ENCODE measurements around the gene AMIGO1.

The AMIGO1 gene, protein sequence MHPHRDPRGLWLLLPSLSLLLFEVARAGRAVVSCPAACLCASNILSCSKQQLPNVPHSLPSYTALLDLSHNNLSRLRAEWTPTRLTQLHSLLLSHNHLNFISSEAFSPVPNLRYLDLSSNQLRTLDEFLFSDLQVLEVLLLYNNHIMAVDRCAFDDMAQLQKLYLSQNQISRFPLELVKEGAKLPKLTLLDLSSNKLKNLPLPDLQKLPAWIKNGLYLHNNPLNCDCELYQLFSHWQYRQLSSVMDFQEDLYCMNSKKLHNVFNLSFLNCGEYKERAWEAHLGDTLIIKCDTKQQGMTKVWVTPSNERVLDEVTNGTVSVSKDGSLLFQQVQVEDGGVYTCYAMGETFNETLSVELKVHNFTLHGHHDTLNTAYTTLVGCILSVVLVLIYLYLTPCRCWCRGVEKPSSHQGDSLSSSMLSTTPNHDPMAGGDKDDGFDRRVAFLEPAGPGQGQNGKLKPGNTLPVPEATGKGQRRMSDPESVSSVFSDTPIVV

DNA sequence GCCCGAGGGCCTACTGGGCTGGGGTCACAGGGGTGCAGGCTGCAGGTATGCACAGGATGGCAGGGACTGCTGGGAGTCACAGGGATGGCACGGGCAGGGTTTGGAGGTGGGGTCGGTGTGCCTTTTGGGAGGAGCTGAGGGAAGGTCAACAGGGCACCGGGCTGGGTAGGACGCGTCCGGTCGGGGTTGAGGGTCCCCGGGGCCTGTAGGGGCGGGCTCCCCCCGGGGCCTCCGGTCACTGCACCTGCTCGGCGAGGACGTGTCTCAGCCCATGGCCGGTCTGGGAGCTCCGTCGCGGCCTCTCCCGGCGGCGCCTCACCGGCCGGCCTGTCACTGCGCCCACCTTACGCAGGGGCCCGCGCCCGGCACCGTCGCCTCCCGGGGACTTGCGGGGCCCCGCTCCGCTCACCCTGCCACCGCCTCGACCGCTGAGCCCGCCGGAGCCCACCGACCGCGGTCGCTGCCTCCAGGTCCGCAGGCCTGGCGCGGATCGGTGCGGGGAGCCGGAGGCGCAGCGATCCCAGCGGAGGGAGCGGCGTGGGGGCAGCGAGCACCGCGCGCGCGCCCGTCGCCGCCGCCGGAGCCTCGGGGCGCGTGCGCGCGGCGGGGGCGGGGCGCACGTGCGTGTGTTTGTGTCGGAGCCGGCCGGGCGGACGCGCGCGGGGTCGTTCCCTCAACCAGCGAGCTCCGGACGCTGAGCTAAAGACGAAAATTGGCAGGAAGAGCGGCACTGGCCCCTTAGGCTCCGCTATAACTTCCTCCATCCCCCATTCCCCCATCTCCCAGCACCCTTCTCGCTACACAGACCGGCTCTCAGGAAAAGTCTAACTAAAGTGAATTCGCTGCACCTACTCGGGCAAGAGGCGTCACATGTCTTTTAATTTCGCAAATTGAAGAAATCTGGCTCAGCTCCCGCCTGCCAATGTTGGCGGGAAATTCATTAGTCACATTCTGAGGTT is at the start of gene AMIGO1:
Gene AMIGO1, minus strand, starts transcription at position 552 of the 959 bp plus-strand sequence. CDS start 815 bp downstream, outside the sequence.
- peak; percentile 34 to 38 for DNase-seq

DNA sequence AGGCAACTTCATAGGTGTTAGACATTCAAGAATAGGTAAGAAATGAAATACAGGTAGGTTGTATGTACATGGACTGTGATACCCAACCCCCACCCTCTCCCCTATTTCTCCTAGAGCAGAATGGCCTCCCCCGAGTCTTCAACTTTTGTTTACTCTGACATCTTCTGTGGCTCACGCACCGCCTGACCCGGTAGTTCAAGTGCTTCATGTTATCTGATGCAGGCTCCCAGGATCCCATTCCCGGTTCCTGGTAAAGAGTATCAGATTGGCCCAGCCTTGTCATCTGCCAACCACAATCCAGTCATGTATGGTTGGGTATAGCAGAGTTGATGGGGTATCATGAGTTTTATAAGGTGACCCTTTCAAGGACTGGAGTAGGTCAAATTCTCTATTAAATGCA is 48.0 kb upstream of the AMIGO1 start:
- no peak for DNase-seq

DNA sequence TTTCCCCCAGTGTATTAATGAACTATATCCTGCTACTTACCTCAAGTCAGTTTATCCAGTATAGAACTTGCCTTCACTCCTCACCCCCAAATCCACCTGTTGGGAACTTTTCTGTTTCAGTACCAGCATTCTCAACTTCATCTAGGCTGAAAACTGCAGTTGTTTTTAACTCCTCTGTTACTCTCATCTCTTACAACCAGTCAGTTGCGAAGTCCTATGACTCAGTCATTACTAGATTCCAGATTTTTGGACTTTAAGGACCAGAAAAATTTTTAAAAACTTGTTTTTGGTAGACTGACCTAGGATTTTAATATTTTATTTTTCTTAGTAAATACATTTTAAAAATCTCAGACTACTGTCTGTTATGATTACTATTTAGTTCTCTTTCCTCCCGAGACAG is 47.0 kb upstream of the AMIGO1 start:
- no peak for DNase-seq

DNA sequence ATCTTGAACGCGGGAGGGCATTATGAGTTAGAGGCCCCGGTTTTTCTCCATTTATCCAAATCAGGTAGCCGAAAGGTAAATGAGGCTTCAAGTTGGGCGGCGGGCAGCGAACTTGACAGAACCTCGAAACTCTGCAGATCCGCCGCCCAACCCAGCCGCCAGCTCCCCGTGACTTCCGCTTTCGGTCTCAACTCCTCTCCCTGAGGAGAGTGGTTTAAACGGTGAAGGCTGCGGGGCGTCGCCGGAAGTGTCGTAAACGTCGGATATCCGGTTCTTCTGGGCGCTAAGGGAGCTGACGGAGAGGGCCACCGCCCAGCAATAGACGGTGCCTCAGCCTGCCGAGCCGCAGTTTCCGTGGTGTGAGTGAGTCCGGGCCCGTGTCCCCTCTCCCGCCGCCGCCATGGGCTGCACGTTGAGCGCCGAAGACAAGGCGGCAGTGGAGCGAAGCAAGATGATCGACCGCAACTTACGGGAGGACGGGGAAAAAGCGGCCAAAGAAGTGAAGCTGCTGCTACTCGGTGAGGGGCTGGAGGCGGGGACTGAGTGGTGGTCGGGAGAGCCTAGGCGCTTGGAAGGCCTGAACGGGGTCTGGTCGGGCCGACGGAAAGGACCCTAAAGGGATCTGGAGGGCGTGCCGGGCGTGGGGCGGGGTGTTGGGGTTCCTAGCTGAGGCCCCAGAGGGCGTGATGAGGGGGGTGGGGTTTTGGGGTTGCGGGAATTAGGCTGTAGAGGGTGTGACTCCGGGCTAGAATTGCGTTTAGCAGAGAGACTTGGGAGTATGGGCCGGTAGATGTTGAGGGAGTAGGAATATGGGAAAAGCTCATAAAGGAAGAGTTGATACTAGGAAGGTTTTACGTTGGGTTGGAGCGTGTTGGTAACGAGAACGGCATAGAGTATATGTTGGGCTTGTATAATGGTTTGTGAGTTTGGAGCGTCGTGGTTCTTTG is 39.1 kb upstream of the AMIGO1 start, which contains the start of gene GNAI3:
Gene GNAI3, plus strand, starts transcription at position 295 of the 947 bp plus-strand sequence. Its CDS starts 106 bp downstream, at position 401.
- peak; percentile 90 to 93 for DNase-seq

DNA sequence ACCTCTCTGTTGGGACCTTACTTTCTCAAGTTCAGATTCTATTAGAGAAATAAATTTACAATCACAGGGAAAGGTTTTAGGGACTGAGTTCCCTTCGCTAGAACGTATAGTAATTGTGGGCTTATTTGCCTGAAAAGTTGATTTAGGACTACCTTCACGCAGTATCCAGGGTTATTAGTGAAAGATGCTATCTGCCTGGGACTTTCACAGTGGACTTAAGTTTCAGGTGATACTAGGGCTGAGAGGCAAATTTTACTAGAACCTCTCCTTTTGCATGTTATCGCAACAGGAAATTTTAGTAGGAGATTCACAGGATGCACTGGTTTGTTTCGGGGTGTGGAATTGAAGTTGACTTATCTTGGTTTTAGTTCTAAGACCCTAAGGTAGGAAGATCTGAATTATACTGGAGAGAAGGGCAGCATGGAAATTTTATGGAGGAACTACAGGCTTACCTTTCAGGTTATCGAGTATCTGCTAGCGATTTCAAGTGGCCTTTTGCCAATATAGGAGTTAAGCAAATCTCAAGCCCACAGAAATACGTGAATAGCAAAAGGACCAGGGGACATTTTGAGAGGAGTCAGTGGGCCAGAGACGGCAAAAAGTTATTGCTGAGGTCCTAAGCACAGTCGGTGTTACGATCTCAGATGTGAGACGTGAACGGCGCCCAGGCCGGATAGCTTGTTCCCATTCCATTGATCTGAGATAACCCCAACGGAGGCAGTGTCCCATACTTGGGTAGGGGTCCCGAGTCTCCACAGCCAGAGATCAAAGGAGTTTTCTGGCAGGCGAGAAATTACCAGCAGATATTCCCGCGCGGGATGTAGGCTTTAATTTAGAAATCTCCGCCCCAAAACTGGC is 38.2 kb upstream of the AMIGO1 start:
- DNase-seq, result no peak

DNA sequence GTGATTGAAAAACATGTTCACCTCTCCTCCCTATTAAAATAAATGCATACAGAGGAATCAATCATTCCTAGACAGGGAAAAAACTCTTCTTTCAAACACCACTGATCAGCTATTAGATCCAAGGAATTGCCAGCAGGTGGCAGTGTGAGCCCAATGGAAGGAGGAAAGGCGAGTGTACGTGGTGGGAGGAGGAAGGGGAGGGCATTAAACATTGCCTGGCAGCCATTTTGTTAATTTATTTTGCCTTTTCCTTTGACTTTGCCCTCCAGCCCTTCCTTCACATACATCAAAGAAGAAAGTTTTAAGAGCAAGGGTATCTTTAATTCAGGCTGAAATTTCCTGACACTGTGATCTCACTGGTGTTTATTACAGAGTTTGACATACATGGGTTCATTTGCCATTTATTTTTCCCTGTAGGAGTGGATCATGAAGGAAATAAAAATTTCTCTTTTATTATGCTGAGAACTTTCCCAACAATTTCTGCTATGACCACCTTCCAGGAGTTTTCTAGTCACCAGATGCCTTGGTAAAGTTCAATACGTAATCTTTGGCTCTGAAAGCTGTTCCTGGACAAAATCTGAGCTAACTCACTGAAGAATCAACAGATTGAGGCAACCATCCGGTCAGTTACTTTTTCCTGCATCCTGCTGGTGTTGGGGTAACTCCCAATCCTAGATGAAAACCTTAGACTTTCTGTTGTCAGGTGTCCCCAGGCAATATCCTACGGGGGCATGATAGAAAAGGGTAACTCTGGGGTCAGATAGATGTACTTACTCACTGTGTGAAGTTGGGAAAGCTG is 37.0 kb upstream of the AMIGO1 start:
- DNase-seq, result peak; percentile 75 to 80

DNA sequence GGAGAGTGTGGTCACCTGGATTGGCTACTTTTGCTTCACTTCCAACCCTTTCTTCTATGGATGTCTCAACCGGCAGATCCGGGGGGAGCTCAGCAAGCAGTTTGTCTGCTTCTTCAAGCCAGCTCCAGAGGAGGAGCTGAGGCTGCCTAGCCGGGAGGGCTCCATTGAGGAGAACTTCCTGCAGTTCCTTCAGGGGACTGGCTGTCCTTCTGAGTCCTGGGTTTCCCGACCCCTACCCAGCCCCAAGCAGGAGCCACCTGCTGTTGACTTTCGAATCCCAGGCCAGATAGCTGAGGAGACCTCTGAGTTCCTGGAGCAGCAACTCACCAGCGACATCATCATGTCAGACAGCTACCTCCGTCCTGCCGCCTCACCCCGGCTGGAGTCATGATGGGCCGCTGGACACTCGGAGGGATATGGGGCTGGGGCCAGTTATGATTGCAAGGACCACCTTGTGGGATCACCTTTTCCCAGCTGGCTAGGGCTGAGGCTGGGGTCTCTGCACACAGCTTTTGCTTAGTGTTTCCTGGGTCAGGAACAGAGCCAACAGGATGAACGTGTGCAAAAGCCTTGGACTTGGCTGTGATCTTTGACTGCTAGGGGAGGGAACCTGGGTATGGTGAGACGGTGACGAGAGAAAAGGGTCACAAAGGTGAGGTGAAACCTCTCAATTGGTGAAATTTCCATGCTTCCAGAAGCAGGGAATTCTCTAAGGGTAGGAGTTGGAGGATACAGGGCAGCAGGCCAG is 34.6 kb upstream of the AMIGO1 start:
- DNase-seq, result no peak

DNA sequence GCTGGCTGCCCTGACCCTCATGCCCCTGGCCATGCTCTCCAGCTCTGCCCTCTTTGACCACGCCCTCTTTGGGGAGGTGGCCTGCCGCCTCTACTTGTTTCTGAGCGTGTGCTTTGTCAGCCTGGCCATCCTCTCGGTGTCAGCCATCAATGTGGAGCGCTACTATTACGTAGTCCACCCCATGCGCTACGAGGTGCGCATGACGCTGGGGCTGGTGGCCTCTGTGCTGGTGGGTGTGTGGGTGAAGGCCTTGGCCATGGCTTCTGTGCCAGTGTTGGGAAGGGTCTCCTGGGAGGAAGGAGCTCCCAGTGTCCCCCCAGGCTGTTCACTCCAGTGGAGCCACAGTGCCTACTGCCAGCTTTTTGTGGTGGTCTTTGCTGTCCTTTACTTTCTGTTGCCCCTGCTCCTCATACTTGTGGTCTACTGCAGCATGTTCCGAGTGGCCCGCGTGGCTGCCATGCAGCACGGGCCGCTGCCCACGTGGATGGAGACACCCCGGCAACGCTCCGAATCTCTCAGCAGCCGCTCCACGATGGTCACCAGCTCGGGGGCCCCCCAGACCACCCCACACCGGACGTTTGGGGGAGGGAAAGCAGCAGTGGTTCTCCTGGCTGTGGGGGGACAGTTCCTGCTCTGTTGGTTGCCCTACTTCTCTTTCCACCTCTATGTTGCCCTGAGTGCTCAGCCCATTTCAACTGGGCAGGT is 33.9 kb upstream of the AMIGO1 start:
- DNase-seq, result no peak

DNA sequence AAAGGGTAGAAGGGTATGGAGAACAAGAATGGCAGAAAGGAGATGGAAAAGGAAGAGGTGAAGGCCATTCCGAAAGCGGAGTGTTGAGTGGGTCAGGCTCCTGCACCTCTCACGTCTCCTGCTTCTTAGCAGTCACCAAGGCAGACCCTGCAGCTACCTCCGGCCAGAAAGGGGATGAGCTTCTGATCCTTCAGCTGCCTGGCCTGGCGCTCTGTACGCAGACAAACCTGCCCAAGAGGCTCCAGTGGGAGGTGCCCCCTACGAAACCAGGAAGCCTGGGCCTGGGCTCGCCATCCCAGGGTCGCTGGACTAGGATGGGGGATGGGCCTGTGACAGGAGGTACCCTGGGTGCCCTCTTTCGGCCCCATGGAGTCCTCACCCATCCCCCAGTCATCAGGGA is 33.1 kb upstream of the AMIGO1 start:
- DNase-seq, result no peak

DNA sequence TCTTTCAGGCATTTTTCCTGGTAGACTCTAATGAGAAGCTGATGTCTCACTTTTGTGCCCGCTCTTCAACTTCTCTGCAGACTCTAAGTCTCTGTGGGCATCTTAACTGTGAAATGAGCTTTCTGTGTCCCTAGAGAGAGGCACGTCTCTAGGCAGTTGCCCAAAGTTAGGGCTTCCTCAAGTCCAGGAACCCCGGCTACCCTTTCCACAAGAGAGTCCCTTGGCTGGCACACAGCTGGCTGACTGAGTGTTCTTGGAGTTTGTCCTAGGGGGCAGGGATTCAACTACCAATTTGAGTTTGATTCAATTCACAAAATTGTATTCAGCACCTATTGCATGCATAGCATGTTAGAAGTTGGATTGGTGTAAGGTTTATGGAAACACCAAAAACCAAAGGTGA is 31.6 kb upstream of the AMIGO1 start:
- no peak for DNase-seq

DNA sequence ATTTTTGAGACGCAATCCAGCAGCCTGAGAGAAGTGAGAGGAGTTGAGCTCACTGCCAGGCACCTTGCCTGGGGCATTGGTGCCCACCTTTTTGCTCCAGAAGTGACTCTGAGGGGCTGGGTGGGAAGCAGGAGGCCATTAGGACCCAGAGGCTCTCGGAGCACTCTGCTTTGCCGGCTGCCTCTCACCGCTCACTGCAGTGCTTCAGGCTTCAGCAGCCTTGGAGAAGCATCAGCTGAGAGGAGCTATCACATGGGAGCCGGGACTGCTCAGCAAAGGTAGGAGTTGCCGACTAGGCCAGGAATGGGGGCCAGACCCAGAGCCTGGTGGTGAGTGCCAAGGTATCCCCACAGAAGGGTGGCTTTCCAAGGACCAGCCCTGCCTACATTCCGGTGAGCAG is 30.1 kb upstream of the AMIGO1 start, which contains the start of gene GPR61:
Gene GPR61, plus strand, starts transcription at position 197 of the 400 bp plus-strand sequence. CDS start 3,151 bp downstream, outside the sequence.
- no peak for DNase-seq

DNA sequence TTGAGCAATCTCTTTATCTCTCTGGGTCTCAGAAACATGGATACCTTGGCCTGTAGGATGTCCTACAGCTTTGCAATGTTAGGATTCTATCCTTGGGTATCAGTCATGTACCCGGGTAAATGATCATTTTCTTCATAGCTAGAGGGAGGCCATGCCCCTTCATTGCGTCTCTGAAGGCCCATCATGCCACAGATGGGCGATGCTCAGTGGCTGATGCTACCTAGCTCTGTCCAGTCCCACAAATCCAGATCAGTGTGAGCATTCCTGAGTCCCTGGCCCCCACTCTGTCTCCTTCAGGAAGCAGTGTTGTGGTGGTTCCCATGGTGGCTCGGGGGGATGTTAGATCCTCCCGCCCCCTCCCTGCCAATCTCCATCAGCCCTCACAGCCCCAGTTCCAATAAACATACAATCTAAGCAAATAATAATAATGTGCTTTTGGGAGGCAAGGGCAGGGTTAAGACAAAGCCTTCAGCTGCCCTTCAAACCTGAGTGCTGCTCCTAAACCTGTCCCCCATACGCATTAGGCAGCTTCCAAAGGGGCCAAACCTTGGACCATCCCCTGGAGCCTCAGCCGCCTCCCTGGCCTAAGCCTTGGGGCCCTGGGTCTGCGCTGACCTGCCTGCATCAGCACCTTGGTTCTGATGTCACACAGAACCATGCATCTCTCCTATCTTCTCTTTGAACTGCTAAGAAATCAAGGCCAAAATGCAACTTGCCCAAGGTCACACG is 29.5 kb upstream of the AMIGO1 start:
- DNase-seq, result no peak

DNA sequence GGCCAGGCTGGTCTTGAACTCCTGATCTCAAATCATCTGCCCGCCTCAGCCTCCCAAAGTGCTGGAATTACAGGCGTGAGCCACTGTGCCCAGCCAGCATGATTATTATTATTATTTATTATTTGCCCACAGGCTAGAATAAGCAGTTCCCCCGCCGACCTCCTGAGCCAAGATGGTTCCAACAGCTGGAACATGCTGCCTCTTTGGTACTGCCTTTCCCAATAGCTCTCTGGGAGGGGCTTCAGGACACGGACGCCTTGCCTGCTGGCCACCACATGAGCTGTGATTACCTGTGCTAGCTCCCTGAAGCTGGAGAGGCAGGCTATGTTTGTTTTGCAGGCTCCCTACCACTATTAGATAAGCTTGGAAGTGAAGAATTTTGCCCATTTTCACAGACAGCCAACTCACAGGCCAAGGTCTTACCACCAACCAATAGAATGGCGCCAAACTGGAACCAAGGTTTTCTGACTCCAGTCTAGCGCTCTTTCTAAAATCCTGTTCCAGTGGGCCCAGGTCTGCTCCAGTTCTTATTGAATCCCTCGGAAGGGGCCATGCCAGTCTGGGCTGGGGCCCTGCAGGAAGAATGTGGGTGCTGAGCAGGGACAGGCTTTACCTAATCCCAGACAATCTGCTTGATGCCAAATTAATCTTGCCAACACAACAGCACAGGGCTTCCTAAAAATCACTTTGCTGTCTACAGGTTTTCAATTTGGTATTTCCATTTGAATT is 28.1 kb upstream of the AMIGO1 start:
- DNase-seq, result no peak

DNA sequence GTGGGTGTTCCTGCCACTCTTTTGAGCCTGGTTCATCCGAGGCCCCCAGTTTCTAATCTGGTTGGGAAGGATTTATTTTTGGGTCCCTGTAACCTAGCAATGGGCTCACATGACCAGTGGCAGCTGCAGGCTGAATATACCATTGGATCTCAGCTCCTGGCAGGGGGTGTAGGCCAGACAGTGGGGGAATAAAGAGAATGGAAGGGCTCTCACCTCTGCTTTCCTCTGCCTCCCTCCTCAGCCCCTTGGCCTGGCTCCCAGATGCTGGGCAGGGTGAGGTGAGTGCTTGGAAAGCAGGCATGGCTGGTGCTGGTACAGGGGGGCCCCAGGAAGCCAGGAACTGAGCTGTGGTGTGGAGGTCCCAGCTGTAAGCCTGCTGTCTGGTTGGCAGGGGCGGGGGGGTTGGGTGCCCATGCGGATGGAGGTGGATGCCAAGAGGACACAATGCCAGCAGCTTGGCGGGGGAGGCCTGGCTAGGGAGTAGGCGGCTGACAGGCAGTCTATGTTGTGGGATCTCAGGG is 26.5 kb upstream of the AMIGO1 start:
- no peak for DNase-seq

DNA sequence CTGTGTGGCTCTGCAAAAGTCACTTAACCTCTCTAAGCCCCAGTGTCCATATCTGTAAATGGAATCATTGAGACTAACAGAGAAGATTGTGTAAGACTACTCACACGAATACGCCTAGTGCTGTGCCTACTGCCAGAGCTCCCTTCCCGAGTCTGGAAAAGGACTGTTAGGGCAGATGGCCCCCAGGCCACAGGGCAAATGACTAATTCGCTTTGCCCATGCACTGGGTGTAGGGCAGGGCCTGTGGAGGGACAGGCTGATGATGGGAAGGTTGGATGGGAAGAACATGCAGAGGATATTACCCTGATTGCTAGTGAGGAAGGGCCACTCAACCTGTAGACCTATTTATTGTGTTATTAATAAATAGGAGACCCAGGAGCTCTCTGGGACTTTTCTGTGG is 26.0 kb upstream of the AMIGO1 start:
- no peak for DNase-seq

DNA sequence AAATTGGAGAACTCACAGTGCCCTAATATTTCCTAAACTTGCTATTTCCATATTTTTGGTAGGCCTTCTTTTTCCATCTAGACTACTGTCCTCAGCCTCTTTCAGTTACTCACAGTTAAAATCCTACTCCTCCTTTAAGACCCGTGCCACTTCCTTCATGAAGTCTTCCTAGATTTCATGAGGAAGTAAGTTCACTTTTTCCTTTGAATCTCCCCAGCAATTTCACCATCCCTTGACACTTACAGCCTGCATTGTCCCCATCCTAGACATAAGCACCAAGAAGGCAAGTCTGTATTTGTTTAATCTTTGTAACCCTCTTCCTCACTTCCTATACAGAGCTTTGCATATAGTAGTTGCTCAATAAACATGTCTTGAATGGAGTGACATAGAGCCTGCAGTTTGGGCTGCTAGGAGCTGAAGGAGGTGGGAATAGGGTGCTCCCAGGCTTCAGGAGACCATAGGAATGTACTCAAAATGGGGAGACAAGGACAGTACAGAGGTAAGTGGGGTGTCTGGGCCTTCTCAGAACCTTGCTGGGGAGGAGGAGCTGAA is 24.9 kb upstream of the AMIGO1 start:
- peak in 1 of 2 experiments; percentile 18 for DNase-seq

Data from AML-193 (cell line).